ENCODE data around the gene DUSP22.

DUSP22 gene

DNA sequence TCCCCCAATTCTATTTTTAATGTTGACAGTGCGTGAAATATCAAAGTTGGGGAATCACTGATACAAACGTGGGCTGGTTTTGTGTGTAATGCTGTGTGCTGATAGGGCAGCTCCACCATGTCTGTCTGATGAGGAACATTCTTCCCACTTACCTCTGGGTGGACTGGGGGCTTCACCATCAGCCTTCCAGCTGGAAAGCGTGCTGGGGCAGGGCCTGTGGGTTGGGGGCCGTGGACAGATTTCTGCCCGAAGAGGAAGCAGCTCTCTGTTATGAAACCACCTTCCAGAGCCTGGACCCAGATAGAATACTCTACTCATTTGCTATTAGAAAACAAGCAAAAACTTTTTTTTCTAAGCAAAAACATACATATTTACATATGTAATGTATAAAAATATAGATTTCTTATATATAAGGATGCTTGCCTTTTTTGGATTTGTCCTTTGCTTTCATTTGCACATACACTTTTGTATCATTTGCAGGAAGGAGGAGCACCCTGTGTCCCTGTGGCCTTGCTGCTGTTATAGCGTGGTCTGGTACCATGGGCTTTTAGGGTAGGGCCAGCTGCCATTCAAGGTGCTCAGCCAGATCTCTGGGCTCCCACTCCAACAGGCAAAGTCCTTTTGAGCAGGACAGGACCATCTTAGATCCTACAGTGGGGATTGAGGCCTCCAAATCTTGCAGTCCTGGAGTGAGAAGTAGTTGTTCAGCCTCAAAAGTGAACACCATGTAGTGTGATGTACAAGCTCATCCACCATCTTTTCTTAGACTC, 48.1 kb downstream of the DUSP22 start:
- peak; percentile 15 to 43 (median 40) for DNase-seq

DNA sequence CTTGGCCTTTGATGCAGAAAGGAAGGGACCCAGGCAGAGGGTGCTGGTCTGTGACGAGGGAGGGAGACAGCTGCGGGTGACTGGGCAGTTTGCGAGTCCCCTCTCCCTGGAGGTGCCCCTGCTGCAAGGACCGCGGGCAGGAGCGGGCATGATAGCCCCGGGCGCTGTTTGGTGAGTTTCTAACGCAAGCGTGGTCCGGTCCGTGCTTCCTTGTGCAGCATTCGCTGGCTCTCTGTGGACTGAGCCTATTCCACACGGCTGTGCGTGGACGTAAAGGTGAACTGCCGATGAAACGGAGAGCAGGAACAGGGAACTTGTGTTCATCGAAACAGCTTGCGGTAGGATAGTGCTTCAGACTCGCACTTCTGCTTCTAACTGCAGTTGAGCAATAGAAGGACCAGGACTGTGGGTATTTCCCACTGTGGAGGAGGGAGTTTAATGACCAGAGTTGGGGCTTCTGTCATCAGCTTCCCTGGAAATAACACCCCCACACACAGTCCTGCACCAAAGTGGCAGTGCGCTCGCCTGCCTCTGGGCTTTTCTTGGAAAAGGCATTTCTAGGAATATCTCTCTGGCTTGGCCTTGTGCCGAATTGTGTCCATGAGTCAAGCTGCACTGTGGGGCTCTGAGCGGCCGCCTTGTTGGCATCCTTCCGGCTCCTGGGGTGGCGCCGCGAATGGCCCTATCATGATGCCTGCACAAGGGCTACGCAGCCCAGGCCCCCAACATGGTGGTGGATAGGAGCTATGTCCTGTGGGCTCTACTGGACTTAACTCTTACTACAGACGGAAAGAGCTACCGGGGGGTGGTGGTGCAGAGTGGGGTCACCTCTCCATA, 48.9 kb downstream of the DUSP22 start:
- DNase-seq: peak; percentile 88 to 97 (median 94)

DNA sequence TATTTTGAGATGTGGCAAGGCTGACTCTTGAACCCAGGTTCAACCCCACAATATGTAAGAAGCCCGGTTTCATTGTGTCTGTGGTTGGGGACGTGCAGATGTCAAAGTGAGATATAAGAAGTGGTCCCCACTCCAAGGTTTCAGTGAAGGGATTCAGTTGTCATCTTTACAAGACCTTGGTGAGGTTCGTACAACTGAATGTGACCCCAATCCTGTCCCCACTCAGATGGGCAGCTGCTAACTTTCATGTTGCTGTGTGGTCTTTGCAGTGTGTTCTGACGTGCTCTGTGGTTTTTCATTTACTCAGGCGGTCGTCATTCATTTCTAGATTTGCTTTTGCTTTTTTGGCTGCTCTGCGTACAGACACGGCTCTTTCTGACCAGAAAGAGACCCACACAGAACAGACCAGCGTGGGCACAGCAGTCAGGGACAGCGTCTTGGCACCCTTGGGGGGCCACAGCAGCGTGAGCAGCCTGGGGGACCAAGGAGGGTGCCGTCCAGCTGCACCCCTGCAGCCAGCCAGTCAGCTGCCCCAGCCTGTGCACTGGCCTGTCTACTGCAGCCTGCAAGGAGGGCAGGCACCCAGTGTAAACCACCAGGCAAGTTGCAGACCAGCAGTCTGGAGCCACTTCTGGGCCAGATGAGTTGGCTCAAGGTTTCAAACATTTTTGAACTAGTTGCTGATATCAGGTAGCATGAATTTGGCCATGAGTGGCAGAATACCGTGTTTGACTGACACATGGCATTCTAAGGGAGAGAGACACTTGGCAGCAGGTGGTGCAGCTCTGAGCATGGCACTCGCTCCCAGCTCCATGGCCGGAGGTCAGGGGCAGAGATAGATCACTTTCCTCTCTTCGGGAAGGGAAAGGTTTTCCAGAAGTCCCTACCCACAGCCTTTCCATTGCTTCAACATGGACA, 49.9 kb downstream of the DUSP22 start:
- no peak for DNase-seq

DNA sequence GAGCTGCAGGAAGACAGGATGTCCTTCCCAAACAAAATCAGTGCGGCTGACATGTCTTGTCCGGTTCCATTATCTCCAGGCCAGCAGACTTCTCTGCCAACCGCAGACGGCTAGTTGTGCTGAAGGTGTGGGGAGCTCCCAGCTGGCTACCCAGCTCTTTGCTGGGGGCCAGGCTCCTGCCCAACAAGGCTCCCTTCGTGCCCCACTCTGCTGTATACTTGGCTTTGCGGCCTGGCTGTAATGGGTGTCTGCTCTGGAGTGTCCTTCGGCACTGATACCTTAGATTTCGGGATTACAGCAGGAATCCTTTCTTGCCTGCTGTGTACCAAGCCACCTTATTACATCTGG, 50.5 kb downstream of the DUSP22 start:
- DNase-seq: no peak

DNA sequence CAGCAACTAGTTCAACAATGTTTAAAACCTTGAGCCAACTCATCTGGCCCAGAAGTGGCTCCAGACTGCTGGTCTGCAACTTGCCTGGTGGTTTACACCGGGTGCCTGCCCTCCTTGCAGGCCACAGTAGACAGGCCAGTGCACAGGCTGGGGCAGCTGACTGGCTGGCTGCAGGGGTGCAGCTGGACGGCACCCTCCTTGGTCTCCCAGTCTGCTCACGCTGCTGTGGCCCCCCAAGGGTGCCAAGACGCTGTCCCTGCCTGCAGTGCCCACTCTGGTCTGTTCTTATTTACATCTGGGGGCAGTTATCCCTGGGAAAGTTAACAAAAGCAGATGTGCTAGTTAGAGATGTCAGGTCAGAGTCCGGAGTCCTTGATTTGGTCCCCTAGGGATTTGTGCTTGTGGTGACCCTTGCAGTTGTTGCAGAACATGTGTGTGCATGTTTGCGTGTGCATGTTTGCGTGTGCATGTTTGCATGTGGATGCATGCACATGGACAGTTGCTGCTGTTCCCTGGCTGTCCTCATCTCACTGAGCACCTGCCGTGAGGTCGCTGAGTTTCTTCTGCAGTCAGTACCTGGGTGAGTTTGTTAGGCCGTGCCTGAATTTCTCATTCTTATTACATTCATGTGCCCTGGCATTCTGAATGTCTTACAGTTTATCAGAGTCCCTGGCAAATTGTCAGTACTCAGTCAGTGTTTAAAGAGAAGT, 51.1 kb downstream of the DUSP22 start:
- no peak for DNase-seq

DNA sequence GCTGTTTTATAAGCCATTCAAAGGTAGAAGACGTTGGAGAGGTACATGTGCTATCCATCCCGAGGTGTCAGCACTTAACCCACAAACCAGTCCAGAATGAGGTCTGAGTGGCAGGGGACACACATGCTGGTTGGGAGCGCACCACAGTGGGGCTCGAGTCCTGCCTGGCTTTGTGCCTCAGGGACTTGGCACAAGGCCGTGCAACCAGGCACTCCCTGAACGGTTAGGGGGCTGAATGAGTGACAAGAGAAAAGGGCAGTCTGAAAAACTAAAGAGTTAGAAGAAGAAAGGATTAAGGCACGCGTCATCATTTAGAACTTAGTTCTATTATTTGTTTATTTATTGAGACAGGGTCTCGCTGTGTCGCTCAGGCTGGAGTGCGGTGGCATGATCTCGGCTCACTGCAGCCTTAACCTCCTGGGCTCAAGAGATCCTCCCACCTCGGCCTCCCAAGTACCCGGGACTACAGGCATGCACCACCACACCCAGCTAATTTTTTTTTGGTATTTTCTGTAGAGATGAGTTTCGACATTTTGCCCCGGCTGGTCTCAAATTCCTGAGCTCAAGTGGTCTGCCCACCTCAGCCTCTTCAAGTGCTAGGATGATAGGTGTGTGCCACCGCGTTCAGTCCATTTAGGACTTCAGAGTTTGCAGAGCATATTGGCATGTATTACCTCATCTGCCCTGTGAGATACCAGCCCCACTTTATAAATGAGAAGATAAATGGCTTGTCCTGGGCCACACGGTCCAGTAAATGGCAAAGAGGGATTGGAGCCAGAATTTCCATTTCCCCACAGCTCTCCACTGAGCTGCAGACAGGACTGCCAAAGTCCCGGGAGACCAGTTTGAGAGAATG, 51.9 kb downstream of the DUSP22 start:
- no peak for DNase-seq

DNA sequence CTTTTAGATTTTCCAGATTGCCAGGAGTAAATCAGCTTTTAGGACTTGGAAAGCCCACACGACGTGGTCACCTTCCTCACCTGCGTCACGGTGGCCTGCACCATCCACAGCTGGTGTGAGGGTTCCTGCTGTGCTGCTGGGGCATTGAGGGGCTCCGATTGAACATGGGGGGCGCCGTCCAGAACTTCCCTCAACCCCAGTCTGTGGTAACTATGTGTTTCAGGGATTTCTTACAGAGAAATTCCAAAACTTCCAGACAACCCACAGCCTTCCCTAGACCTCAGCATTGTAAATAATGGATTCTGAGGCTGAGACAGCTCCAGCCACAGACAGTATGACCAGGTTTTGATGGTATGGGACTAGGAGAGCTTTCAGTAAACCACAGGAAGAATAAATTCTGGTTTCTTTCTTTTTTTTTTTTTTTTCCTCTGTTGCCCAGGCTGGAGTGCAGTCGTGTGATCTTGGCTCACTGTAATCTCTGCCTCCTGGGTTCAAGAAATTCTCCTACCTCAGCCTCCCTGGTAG, 52.6 kb downstream of the DUSP22 start:
- no peak for DNase-seq

DNA sequence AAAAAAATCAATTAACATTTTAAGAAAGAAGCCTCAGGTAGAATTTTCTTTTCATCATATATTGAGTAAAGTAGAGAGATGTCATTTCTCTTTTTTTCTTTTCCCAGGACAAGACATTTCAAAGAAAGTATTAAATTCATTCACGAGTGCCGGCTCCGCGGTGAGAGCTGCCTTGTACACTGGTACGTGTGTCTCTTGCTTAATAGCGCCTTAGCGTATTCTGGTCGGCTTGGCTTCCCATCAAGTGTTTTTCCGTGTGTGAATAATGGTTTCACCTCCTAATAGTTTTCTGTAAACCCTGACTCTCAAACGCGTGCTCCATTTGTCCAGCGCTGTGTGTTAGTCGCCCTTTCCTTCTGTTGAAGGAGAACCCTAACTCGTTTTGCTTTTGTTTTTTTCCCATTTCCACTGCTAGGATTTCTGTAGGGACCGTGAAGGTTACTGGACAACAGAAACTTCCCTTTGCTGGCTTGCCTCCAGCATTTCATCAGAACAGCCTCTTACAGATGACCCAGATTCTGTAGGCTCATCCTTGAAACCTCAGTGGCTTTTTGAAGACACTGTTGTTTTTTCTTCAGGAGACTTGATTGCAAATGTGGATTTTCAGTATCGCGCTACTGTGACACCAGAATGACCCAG, 53.6 kb downstream of the DUSP22 start:
- no peak for DNase-seq

DNA sequence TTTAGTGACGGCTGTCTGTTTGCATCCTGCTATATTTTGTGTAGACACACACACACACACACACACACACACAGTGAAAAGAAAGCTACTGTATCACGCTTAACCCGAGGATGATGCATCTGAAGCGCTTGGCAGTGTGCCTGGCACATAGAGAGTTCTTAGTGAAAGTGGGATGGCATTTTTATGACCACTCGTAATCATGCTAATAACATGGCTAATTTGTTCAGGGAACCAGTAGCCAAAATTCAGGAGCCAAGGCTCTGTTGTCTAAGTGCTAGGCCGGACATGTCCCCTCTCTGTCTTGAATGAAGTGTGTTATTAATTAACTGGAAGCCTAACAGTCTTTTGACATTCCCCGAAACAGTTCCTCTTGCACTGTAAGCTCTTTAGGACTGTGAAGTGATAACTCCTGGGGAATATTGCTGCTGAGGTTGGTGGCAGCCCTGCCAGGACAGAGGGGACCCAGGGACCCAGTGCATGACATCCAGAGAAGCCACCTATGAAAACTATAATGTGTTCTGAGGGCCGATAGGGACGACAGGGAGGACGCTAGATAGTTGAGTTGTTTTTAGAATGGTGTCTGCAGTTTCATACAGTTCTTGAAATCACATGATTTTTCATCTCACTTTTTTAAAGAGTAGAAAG, 54.2 kb downstream of the DUSP22 start:
- DNase-seq: no peak

DNA sequence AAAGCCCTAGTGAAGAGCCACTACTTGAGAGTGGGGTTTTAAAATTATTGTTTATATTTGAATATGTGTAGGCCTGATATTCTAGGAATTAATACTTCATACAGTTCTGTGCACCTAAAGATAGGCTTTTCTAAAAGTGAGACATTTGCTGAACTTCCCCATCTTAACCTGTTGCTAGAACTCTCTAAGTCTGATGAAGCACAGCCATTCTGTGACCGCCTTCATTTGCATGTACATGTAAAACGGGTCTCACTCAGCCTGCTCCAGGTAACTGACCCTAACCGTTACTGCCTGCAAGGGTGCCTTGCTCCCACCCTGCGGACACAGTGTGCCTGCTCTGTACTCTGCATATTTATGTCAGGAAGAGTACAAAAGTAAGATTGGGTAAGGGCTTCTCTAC, 54.9 kb downstream of the DUSP22 start:
- DNase-seq: no peak

DNA sequence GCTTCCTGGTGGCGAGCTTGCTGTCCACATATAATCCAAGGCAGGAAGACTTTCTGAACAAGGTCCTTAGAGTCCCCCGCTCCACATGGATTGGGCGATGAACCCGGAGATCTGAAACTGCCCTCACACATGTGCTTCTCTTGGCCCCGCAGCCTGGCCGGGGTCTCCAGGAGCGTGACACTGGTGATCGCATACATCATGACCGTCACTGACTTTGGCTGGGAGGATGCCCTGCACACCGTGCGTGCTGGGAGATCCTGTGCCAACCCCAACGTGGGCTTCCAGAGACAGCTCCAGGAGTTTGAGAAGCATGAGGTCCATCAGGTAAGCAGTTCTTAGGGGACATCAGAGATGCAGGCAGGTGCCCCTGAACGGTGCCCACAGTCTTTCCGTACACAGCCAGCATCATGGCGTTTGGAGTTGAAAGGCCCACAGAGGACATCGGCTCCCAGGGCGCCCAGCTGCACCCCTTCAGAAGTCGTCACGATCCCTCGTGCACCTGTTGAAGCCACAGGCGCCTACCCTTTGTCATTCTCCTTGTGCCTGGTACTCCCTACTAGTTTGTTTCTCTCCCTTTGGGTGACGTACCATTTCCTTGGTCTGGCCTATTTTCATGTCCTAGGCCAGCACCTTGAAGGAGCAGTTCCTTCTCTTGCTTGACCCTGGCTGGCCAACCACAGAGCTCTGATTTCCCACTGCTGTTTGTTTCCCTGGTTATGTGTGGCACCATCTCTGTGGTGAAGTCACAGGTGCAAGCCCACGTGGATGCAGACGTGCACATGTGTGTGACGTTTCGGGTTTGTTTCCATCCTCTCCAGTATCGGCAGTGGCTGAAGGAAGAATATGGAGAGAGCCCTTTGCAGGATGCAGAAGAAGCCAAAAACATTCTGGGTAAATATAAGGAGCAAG, 55.9 kb downstream of the DUSP22 start:
- DNase-seq: no peak

DNA sequence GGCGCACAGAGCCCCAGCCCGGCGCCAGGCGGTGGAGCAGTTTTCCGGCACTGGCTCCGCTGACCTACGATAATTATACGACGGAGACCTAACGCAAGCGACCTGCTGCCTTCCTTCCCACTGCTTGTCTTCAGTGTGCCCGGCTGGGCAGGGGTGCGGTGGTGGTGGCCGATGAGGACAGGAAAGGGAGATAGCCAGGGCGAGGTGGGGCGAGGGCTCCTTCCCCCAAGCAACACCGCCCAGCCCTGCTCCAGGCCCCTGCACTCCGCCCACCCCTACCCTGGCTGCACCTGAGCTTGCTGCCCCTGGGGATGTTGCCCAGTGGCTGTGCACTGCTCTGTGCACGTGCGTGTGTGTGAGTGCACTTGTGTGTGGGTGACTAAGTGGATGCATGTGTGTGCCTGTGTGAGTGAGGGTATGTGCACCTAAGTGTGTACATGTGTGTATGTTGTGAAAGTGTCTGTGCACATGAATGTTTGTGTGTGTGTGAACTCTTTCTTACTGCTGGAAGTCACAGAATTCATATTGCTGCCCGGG, 56.6 kb downstream of the DUSP22 start:
- DNase-seq: no peak

DNA sequence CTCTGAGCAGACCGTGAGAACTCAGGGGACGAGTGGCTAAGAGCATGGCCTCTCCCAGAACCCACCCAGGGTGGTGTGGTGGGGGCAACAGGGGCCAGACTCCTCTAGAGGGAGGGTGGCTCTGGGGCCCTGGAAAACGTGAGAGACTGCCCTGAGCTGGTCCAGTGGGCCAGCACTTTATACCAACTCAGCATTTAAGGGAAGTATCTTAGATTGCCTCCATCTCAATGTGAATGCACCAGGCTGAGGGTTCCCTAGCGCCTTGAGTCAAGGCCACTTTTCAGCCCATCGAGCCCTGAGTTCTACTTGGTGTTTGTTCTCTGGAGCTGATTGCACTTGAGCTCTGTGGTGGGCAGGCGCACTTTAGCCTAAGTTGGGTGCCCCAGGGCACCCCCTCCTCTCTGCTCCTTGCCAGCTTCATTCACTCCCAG, 57.2 kb downstream of the DUSP22 start:
- DNase-seq: no peak

DNA sequence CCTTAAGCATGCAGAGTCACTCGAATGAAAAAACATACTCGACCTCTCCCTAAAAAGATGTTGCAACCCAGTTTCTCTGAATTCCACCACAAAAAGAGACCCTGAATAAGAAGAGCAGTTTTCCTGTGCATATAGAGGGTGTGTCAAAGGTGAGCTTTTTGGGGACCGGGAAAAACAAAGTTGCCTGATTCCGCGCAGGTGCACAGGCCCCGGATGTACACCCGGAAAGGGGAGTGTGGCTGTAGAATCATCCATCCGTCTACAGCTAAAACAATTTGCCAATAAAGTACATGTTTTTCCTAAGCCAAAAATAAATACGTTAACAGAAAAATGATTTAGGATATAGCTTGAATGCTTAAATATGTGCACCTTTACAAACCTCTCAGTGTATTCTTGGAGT, 58.1 kb downstream of the DUSP22 start:
- DNase-seq: no peak

DNA sequence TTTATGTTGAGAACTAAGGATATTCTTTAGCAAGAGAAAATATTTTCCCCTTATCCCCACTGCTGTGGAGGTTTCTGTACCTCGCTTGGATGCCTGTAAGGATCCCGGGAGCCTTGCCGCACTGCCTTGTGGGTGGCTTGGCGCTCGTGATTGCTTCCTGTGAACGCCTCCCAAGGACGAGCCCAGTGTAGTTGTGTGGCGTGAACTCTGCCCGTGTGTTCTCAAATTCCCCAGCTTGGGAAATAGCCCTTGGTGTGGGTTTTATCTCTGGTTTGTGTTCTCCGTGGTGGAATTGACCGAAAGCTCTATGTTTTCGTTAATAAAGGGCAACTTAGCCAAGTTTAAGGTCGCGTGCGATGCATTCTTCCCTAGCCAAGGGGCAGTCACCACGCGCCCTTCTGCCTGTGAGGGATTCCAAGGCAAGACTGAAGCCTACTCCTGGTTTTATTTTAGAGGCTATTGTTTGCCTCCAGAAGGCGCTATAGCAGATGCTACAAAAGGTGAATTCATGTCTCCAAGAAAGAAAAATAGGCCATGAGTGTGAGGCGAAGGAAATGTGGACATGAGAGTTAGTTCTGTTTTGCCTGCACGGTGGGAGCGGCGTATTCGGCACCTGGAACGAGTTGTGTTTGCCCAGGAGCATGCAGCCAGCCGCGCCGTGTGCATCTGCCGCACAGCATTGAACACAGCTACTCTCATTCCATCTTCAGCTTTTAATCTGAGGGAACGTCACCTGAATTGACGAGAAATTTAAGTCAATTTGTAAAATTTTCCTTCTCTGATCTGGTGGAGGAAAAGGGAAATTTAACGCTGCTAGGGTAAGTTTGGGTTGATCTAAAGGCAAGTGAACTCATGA, 59.0 kb downstream of the DUSP22 start:
- DNase-seq: no peak

DNA sequence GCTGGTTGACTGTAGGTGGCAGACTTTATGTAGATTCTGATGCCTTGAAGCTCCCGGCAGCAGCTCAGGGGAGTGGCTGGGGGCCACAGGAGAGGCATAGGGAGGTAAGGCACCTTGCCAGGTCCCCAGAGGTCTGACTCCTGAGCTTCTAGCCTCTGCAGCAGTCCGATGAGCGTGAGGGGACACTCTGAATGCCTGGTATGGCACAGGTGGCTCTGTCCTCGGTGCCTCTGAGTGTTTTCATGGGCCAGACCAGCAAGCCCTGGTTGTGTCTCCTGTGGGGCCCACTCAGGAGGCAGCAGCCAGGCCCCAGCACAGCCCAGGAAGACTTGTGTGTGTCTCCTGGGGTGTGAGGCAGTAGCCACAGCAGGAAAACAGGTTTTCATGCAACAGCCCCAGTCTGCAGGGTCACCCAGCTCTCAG, 59.6 kb downstream of the DUSP22 start:
- DNase-seq: no peak

DNA sequence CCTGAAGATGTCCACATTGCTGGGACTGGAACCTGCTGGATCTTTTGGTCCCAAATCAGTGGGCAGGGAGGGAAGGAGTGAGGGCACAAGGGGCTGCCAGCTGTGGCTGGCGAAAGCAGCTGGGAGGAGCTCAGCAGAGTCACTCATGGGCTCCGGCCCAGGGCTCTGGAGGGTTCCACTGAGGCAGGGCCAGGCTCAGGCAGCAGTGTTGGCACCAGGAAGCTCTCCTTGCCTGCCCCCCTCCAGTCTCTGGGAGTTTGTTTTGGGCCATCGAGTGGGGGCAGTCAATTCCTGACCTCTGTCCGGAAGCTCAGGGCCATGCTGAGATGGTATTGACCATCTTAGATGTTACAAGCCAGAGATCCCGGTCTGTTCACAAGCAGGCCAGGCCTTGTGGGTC, 60.2 kb downstream of the DUSP22 start:
- no peak for DNase-seq
